Fibroblast of lung (primary cell): ENCODE results near the gene PNPLA7. TPM values are rescaled to one million over a fixed set of nuclear protein-coding genes. Genes with fewer than 3 reads are reported as not detected.
A peak's percentile ranks its signal among the peaks of the same experiment; 100 is the strongest.

ENCODE experiments used
- DNase-seq, 2 donors: peaks; one replicate each; pipeline versions ENCODE4 v3.0.0 to v3.0.0-alpha.2; 2010; ENCODE audit warnings: low read depth in 2 of 2
- H2AFZ ChIP-seq: 2 replicates; pipeline ENCODE4 v1.5.1; 2012; ENCODE audit warnings: low read length, control low read depth, inconsistent platforms
- H3K27ac ChIP-seq: 2 replicates; pipeline ENCODE4 v1.5.1; 2011; ENCODE audit warnings: low read length, control low read depth; ENCODE audit not compliant: insufficient read depth
- H3K27me3 ChIP-seq: 2 replicates; pipeline ENCODE4 v1.5.1; 2011; ENCODE audit warnings: mild to moderate bottlenecking, low read length; ENCODE audit not compliant: control insufficient read depth, insufficient read depth
- H3K36me3 ChIP-seq: 2 replicates; pipeline ENCODE4 v1.5.1; 2011; ENCODE audit warnings: low read length; ENCODE audit not compliant: control insufficient read depth, insufficient read depth
- H3K4me1 ChIP-seq: 2 replicates; pipeline ENCODE4 v1.5.1; 2011; ENCODE audit warnings: low read length; ENCODE audit not compliant: control insufficient read depth, insufficient read depth; ENCODE audit errors: extremely low read depth
- H3K4me2 ChIP-seq: 2 replicates; pipeline ENCODE4 v1.5.1; 2011; ENCODE audit warnings: low read length, control low read depth; ENCODE audit not compliant: insufficient read depth; ENCODE audit errors: extremely low read depth
- H3K4me3 ChIP-seq, 4 experiments: fragments of 200-600 bp in 1 of 4; sonication (generic) in 1 of 4; replicated peaks in 1 of 4; 2 replicates each; pipeline ENCODE4 v1.5.1; 2011 to 2016; ENCODE audit warnings: low read length in 4 of 4, low read depth in 3 of 4, mild to moderate bottlenecking in 3 of 4, control low read depth in 2 of 4, inconsistent platforms in 1 of 4, mixed read lengths in 1 of 4; ENCODE audit not compliant: insufficient read depth in 1 of 4; ENCODE audit errors: control extremely low read depth in 1 of 4
- H3K79me2 ChIP-seq: 2 replicates; pipeline ENCODE4 v1.5.1; 2012; ENCODE audit warnings: mild to moderate bottlenecking, low read length, inconsistent platforms; ENCODE audit not compliant: control insufficient read depth, insufficient read depth
- H3K9ac ChIP-seq: 2 replicates; pipeline ENCODE4 v1.5.1; 2011; ENCODE audit warnings: mild to moderate bottlenecking, low read length, control low read depth; ENCODE audit not compliant: insufficient read depth
- H3K9me3 ChIP-seq: 2 replicates; pipeline ENCODE4 v1.5.1; 2012; ENCODE audit warnings: low read depth, low read length; ENCODE audit not compliant: control insufficient read depth, insufficient read depth
- H4K20me1 ChIP-seq: 2 replicates; pipeline ENCODE4 v1.5.1; 2011; ENCODE audit warnings: low read length; ENCODE audit not compliant: control insufficient read depth, insufficient read depth; ENCODE audit errors: extremely low read depth
- EZH2 ChIP-seq: IDR thresholded peaks from 2 replicates; pipeline ENCODE4 v1.5.1; 2012; ENCODE audit warnings: low read length, control low read depth, mild to moderate bottlenecking; ENCODE audit errors: missing control alignments
- polyA plus RNA-seq, 2 donors: library from polyadenylated mRNA; depleted of rRNA in 1 of 2; stranded (reverse) in 1 of 2; unstranded in 1 of 2; fragments of >200 nt; gene quantifications; 2 replicates each; pipeline ENCODE4 v1.2.1, GENCODE V29; 2011 to 2012; ENCODE audit warnings: missing spikeins in 1 of 2
- total RNA-seq: library from RNA; depleted of rRNA; stranded (reverse); fragments of >200 nt; gene quantifications from 2 replicates; pipeline ENCODE4 v1.2.1, GENCODE V29; 2014
- TF ChIP-seq, protein P1 (sequence below), 2 donors: IDR thresholded peaks in 1 of 2; conservative IDR thresholded peaks in 1 of 2; 1 replicate in 1 of 2; 2 replicates in 1 of 2; pipeline ENCODE4 v1.5.1; 2011 to 2012; ENCODE audit warnings: low read length in 2 of 2, control low read depth in 1 of 2, inconsistent platforms in 1 of 2, low read depth in 1 of 2, mild to moderate bottlenecking in 1 of 2

The PNPLA7 gene
- total and polyA plus RNA-seq, 2 donors (not counting 1 experiment from before 2014, with no cell fraction given): 0.23 to 3.0 TPM

DNA sequence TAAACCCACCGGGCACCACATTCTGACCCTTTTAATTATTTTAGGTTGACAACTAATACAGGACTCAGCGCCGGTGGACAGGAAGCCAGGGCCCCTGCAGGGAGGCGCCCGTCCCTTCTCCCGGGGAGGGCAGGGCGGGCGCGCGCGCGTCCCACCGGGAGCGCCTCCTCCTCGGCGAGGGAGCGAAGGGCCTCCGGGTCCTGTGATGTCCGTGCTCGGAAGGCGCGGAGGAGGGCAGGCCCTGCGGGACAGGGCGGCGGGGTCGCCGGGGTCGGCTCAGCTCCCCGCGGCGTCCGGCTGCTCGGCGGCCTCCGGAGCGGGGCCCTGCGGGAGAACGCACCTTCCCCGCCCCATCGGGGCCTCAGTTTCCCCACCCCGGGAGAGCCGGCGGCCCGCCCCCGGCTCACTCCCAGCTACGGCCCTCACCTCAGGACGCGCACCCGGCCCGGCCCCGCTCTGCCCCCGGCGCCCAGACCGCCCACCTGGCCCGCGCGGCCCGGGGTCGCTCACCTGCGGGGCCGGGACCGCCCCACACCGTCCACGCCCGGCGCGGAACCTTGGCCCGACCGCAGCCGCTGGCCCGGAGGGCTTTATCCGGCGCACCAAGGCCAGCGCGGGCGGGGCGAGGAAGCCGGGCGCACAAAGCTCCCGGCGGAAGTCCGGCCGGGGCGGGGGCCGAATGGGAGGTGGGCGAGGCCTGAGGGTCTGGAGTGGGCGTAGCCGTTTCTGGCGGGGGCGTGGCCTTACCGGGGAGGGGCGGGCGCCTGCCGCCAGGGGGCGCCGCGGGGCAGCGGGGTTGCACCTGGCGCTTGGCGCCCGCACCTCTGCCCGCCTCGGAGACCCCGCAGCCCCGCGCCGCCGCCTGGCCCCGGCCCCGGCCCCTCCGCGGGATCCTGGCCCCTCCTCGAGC lies 127.3 kb downstream of the PNPLA7 start, which contains the start of the genes EXD3 and NOXA1:
EXD3 (minus strand) TSS at position 559 of the 910 bp plus-strand sequence. CDS start 27,805 bp downstream, outside the sequence.
NOXA1 (plus strand) TSS at position 790 of the 910 bp plus-strand sequence. CDS start 137 bp downstream, outside the sequence.
- H3K9ac ChIP-seq: peak within 1 kb of the TSS; percentile 76
- no peaks in the 10 kb centered on the region for H3K36me3 ChIP-seq
- no peaks in the 10 kb centered on the region for H4K20me1 ChIP-seq
- peak within 1 kb of the TSS; percentile 87 for H2AFZ ChIP-seq
- peak within 1 kb of the TSS; percentile 85 to 90 (median 86) for H3K4me3 ChIP-seq
- peaks cover 8% of the 10 kb centered on the region for H3K4me1 ChIP-seq
- peak within 1 kb of the TSS; percentile 89 for H3K4me2 ChIP-seq
- peaks cover 2% of the 10 kb centered on the region for H3K79me2 ChIP-seq
- no peaks in the 10 kb centered on the region for H3K9me3 ChIP-seq
- TF ChIP-seq, protein P1, sequence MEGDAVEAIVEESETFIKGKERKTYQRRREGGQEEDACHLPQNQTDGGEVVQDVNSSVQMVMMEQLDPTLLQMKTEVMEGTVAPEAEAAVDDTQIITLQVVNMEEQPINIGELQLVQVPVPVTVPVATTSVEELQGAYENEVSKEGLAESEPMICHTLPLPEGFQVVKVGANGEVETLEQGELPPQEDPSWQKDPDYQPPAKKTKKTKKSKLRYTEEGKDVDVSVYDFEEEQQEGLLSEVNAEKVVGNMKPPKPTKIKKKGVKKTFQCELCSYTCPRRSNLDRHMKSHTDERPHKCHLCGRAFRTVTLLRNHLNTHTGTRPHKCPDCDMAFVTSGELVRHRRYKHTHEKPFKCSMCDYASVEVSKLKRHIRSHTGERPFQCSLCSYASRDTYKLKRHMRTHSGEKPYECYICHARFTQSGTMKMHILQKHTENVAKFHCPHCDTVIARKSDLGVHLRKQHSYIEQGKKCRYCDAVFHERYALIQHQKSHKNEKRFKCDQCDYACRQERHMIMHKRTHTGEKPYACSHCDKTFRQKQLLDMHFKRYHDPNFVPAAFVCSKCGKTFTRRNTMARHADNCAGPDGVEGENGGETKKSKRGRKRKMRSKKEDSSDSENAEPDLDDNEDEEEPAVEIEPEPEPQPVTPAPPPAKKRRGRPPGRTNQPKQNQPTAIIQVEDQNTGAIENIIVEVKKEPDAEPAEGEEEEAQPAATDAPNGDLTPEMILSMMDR (conservative IDR thresholded peaks at IDR 0.05 in 1 of 2, IDR thresholded peaks at IDR 0.05 in 1 of 2; ENCODE audit: low read depth in 1 of 2, low read length in 2 of 2): peak; percentile 21 to 44
- no peak for TF ChIP-seq EZH2
- no peaks in the 10 kb centered on the region for H3K27me3 ChIP-seq
- peak within 1 kb of the TSS; percentile 54 for H3K27ac ChIP-seq
- DNase-seq: peak; percentile 85 to 93

DNA sequence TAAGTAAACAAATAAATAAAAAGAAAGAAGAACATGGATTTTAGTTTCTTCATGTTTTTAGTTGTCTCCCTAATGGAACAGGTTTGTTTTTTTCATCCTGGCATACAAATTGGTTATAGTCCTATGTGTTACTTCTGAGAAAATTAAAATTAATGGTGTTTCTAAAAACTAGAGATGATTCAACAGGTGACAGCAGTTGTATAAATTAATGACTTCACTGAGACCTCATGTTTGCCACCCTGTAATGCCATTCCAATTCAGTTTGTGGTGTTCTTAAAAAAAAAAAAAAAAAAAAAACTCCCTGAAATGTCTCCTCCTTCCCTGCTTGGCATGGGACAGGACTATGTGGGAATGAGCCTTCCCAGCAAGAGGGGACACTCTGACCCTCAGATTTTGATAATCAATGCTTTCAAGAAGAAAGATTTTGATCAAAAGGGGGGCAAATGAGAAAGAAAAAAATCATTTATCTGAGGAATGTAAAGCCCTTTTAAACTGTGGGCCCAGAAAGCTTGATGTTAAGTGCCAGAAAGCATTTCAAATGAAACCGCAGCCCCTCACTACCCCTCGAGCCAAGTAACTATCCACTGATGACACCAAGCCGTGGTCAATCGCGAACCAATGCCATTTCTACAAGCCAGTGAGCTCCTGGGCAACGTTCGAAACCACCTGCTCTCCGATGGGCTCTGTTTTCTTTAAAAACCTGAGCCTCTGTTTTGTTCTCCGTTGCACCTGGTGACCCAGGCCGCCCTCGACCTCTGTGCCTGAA lies 128.2 kb downstream of the PNPLA7 start:
- Histone ChIP-seq H3K36me3 (no peaks in the 10 kb centered on the region), H3K4me2 (peak overlapping the region; percentile 89), H3K4me3 (peak overlapping the region; percentile 85 to 90 (median 86)), H3K27ac (peak overlapping the region; percentile 54), H3K9me3 (no peaks in the 10 kb centered on the region), H3K27me3 (no peaks in the 10 kb centered on the region), H2AFZ (peak overlapping the region; percentile 87), H3K4me1 (peaks cover 8% of the 10 kb centered on the region), H3K9ac (peak overlapping the region; percentile 76), H4K20me1 (no peaks in the 10 kb centered on the region), H3K79me2 (peaks cover 2% of the 10 kb centered on the region)
- no peak for TF ChIP-seq EZH2
- TF ChIP-seq, protein P1 (conservative IDR thresholded peaks at IDR 0.05 in 1 of 2, IDR thresholded peaks at IDR 0.05 in 1 of 2; ENCODE audit: low read depth in 1 of 2, low read length in 2 of 2): no peak
- no peak for DNase-seq
